ENCODE measurements around the gene PSMB7.

GRCh38 chr9:124337562-124337961 is 77.7 kb downstream of the PSMB7 start:
- no peak for TF ChIP-seq SUZ12 (IDR thresholded peaks at IDR 0.05; ENCODE audit: extremely low read depth, insufficient read depth, insufficient read length)
- no peak for TF ChIP-seq ZNF274 (IDR thresholded peaks at IDR 0.05; ENCODE audit: low read depth, low read length)
- TF ChIP-seq YY1 (IDR thresholded peaks at IDR 0.05; ENCODE audit: insufficient read depth, insufficient read length): no peak
